ENCODE data around the gene ZNF365.

ZNF365 gene

GRCh38 chr10:62373995-62374861 is at the start of gene ZNF365:
Gene ZNF365, plus strand, starts transcription at chr10:62374369. Its CDS starts 1,825 bp downstream, at chr10:62376194.
- no peak within 1 kb of the TSS for H3K9ac ChIP-seq (ENCODE audit: low read length)
- no peak within 1 kb of the TSS for H3K4me3 ChIP-seq (ENCODE audit: low read length)
- H3K9me3 ChIP-seq (ENCODE audit: control insufficient read depth, low read length): no peaks in the 10 kb centered on the region
- H3K4me1 ChIP-seq (ENCODE audit: control insufficient read depth, insufficient read depth, low read length): peaks cover 9% of the 10 kb centered on the region
- no peaks in the 10 kb centered on the region for H3K36me3 ChIP-seq (ENCODE audit: control insufficient read depth, insufficient read depth, low read length)
- H3K27me3 ChIP-seq (ENCODE audit: control insufficient read depth, insufficient read depth, low read length): peaks cover 25% of the 10 kb centered on the region

GRCh38 chr10:62326176-62326575 is 48.0 kb upstream of the ZNF365 start:
- Histone ChIP-seq H3K4me1 (ENCODE audit: control insufficient read depth, insufficient read depth, low read length) (no peaks in the 10 kb centered on the region), H3K9ac (ENCODE audit: low read length) (no peak overlapping the region), H3K9me3 (ENCODE audit: control insufficient read depth, low read length) (no peaks in the 10 kb centered on the region), H3K36me3 (ENCODE audit: control insufficient read depth, insufficient read depth, low read length) (no peaks in the 10 kb centered on the region), H3K27me3 (ENCODE audit: control insufficient read depth, insufficient read depth, low read length) (no peaks in the 10 kb centered on the region), H3K4me3 (ENCODE audit: low read length) (no peak overlapping the region)

DNA sequence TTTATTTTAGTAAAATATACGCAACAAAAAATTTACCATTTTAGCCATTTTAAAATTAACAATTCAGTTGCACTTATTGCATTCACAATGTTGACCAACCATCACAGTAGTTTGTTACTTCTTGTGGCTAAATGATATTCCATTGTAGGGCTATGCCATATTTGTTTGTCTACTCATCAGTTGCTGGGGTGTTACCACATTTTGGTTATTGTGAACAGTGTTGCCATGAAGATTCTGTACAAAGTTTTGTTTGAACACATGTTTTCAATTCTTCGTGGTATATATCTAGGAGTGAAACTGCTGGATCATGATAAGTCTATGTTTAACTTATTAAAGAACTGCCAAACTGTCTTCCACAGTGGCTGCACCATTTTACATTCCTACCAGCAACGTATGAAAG is 46.3 kb upstream of the ZNF365 start:
- Histone ChIP-seq H3K4me3 (ENCODE audit: low read length) (no peak overlapping the region), H3K9me3 (ENCODE audit: control insufficient read depth, low read length) (no peaks in the 10 kb centered on the region), H3K27me3 (ENCODE audit: control insufficient read depth, insufficient read depth, low read length) (no peaks in the 10 kb centered on the region), H3K4me1 (ENCODE audit: control insufficient read depth, insufficient read depth, low read length) (no peaks in the 10 kb centered on the region), H3K9ac (ENCODE audit: low read length) (no peak overlapping the region), H3K36me3 (ENCODE audit: control insufficient read depth, insufficient read depth, low read length) (no peaks in the 10 kb centered on the region)

GRCh38 chr10:62330213-62330612 is 44.0 kb upstream of the ZNF365 start:
- no peak overlapping the region for H3K4me3 ChIP-seq (ENCODE audit: low read length)
- no peak overlapping the region for H3K9ac ChIP-seq (ENCODE audit: low read length)
- no peaks in the 10 kb centered on the region for H3K9me3 ChIP-seq (ENCODE audit: control insufficient read depth, low read length)
- no peaks in the 10 kb centered on the region for H3K27me3 ChIP-seq (ENCODE audit: control insufficient read depth, insufficient read depth, low read length)
- H3K36me3 ChIP-seq (ENCODE audit: control insufficient read depth, insufficient read depth, low read length): no peaks in the 10 kb centered on the region
- H3K4me1 ChIP-seq (ENCODE audit: control insufficient read depth, insufficient read depth, low read length): no peaks in the 10 kb centered on the region

GRCh38 chr10:62332406-62332805 is 41.8 kb upstream of the ZNF365 start:
- no peak overlapping the region for H3K4me3 ChIP-seq (ENCODE audit: low read length)
- H3K36me3 ChIP-seq (ENCODE audit: control insufficient read depth, insufficient read depth, low read length): no peaks in the 10 kb centered on the region
- H3K4me1 ChIP-seq (ENCODE audit: control insufficient read depth, insufficient read depth, low read length): no peaks in the 10 kb centered on the region
- H3K9ac ChIP-seq (ENCODE audit: low read length): no peak overlapping the region
- H3K9me3 ChIP-seq (ENCODE audit: control insufficient read depth, low read length): no peaks in the 10 kb centered on the region
- no peaks in the 10 kb centered on the region for H3K27me3 ChIP-seq (ENCODE audit: control insufficient read depth, insufficient read depth, low read length)

DNA sequence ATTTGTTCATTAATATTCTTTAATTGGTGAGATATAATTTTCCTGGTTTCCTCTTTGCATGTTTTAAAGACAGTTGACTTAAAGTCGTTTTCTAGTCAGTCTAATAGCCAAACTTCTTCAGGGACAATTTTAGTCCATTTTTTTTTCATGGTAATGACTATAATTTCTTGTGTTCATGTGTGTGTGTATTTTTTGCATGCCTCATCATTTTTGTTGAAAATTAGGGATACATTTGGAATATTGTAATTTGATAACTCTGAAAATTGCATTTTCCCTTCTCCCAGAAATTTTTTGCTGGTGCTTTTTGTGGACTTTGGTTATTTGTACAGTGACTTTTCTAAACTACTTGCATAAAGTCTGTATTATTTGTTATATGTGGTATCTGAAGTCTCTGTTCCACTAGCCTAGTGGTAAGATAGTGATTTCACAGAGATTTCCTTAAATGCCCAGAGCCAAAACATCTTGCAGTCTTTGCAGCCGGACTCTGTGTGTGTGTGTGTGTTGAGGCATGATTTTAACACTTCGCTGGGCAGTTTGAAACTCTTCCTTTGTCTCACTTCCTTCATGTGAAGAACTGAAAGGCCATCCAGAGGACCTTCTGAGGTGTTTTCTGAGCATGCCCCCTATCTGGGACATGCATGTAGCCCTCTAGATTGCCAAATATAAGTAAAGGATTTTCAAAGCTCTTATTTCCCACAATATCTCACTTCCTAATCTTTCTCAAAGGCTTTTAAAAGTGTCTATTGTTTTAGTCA is 40.9 kb upstream of the ZNF365 start:
- H3K4me3 ChIP-seq (ENCODE audit: low read length): no peak overlapping the region
- no peaks in the 10 kb centered on the region for H3K36me3 ChIP-seq (ENCODE audit: control insufficient read depth, insufficient read depth, low read length)
- H3K4me1 ChIP-seq (ENCODE audit: control insufficient read depth, insufficient read depth, low read length): no peaks in the 10 kb centered on the region
- H3K27me3 ChIP-seq (ENCODE audit: control insufficient read depth, insufficient read depth, low read length): no peaks in the 10 kb centered on the region
- H3K9ac ChIP-seq (ENCODE audit: low read length): no peak overlapping the region
- no peaks in the 10 kb centered on the region for H3K9me3 ChIP-seq (ENCODE audit: control insufficient read depth, low read length)

DNA sequence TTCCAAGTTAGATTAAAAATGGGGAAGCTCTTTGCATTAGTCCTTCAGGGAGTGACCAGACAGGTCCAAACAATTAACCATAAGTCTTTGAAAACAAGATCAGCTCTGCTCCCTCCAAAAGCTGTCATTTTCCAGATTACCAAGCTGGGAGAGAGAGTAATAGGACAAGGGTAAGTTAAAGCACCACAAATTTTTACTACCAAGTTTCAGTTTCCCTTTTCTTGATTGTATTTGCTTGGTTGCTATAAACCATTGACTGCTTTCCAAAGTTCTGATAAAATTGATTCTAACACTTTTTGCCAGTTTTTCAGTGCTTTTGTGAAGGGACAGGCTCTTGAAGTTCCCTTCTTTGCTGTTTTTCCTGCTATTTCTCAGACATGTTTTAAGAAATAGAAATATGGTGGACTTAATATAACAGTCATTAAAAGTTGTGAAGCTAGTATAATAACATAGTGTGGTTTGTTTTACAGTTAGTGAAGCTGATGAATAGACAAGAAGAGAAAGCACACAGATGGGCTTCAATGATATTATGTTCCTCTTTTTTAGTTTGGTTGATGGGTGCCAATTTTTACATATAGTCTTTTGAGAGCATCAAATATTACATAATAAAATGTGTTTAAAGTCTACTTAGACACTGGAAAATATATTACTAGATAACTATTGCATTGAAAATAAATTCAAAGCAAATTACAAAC is 40.0 kb upstream of the ZNF365 start:
- Histone ChIP-seq H3K36me3 (ENCODE audit: control insufficient read depth, insufficient read depth, low read length) (no peaks in the 10 kb centered on the region), H3K27me3 (ENCODE audit: control insufficient read depth, insufficient read depth, low read length) (no peaks in the 10 kb centered on the region)

DNA sequence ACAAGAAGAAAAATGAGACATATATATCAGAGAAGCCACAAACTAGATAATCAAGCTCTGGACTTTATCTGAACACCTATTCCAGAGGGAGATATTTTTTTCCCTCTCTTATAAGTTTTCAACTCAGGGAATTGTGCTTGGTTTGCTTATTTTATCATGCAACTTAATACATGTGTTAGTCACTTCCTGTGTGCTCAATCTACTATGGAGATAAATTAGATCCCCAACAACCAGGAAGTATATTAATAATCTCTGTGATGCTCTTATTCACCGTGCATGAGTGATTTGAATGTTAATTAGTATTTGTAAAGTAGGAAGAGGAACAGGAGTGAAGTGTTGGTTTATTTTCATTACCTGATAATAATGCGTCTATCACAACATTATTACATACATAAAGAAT is 38.8 kb upstream of the ZNF365 start:
- no peaks in the 10 kb centered on the region for H3K9me3 ChIP-seq (ENCODE audit: control insufficient read depth, low read length)
- no peak overlapping the region for H3K9ac ChIP-seq (ENCODE audit: low read length)
- H3K36me3 ChIP-seq (ENCODE audit: control insufficient read depth, insufficient read depth, low read length): no peaks in the 10 kb centered on the region
- no peaks in the 10 kb centered on the region for H3K27me3 ChIP-seq (ENCODE audit: control insufficient read depth, insufficient read depth, low read length)
- H3K4me3 ChIP-seq (ENCODE audit: low read length): no peak overlapping the region
- H3K4me1 ChIP-seq (ENCODE audit: control insufficient read depth, insufficient read depth, low read length): no peaks in the 10 kb centered on the region

More for the DNA sequence above, 40.0 kb upstream of the ZNF365 start:
- H3K4me3 ChIP-seq (ENCODE audit: low read length): no peak overlapping the region
- H3K4me1 ChIP-seq (ENCODE audit: control insufficient read depth, insufficient read depth, low read length): no peaks in the 10 kb centered on the region
- H3K9ac ChIP-seq (ENCODE audit: low read length): no peak overlapping the region
- no peaks in the 10 kb centered on the region for H3K9me3 ChIP-seq (ENCODE audit: control insufficient read depth, low read length)

DNA sequence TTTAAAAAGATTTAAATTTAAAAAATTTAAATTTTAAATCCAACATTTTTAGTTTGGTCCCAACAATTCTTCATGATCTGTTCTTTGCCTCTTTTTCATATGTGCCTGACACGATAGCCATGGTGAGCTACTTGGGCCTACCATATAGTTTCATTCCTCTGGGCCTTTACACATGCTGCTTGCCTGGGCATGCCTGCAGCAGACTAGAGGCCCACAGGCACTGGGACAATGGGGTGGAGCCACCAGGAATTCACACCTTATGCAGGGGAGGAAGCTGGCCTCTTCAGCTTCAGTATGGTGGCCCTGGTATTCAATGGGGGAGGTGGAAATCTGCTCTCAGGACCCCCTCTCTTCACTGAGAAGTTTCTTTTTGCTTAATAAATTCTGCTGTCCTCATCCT is 37.8 kb upstream of the ZNF365 start:
- no peak overlapping the region for H3K4me3 ChIP-seq (ENCODE audit: low read length)
- no peaks in the 10 kb centered on the region for H3K27me3 ChIP-seq (ENCODE audit: control insufficient read depth, insufficient read depth, low read length)
- H3K36me3 ChIP-seq (ENCODE audit: control insufficient read depth, insufficient read depth, low read length): no peaks in the 10 kb centered on the region
- no peaks in the 10 kb centered on the region for H3K9me3 ChIP-seq (ENCODE audit: control insufficient read depth, low read length)
- no peaks in the 10 kb centered on the region for H3K4me1 ChIP-seq (ENCODE audit: control insufficient read depth, insufficient read depth, low read length)
- H3K9ac ChIP-seq (ENCODE audit: low read length): no peak overlapping the region

DNA sequence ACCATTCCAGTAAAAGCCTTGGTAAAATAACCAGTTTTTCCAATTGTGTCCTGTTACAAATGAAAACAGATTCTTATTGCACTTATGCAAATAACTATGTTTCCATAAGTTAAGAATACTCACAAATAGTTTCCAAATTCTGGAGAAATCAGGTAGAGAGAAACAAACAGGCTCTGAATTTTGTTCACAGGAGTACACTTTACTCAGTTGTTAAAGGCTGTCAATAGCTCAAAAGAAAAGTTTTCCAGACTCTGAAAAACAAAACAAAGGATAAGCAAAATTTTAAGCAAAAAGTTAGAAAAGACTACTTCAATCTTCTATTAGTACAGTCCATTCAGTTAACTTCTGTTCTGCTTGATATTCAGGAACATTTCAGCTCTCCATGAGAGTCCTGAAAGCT is 32.8 kb upstream of the ZNF365 start:
- no peak overlapping the region for H3K4me3 ChIP-seq (ENCODE audit: low read length)
- no peaks in the 10 kb centered on the region for H3K36me3 ChIP-seq (ENCODE audit: control insufficient read depth, insufficient read depth, low read length)
- no peaks in the 10 kb centered on the region for H3K9me3 ChIP-seq (ENCODE audit: control insufficient read depth, low read length)
- no peak overlapping the region for H3K9ac ChIP-seq (ENCODE audit: low read length)
- no peaks in the 10 kb centered on the region for H3K4me1 ChIP-seq (ENCODE audit: control insufficient read depth, insufficient read depth, low read length)
- H3K27me3 ChIP-seq (ENCODE audit: control insufficient read depth, insufficient read depth, low read length): no peaks in the 10 kb centered on the region

DNA sequence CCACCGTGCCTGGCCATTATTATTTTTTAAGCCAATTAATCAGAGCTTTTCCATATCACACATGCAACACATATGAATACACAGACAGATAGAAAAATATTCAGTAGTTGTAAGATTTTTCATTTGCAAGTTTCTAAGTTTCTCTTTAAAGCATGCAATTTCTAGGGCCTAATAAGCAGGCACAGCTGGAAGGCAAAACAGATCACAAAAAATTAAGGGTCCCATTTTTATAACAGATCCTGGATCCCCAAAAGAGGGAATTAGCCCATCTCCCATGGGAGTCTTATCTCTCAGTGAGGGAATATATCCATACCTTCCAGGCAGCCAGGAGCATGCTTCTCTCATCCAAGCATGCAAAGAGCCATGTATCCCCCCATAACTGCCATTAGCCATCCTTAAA is 31.2 kb upstream of the ZNF365 start:
- Histone ChIP-seq H3K27me3 (ENCODE audit: control insufficient read depth, insufficient read depth, low read length) (no peaks in the 10 kb centered on the region), H3K4me1 (ENCODE audit: control insufficient read depth, insufficient read depth, low read length) (no peaks in the 10 kb centered on the region), H3K9me3 (ENCODE audit: control insufficient read depth, low read length) (no peaks in the 10 kb centered on the region), H3K4me3 (ENCODE audit: low read length) (no peak overlapping the region), H3K9ac (ENCODE audit: low read length) (no peak overlapping the region), H3K36me3 (ENCODE audit: control insufficient read depth, insufficient read depth, low read length) (no peaks in the 10 kb centered on the region)

DNA sequence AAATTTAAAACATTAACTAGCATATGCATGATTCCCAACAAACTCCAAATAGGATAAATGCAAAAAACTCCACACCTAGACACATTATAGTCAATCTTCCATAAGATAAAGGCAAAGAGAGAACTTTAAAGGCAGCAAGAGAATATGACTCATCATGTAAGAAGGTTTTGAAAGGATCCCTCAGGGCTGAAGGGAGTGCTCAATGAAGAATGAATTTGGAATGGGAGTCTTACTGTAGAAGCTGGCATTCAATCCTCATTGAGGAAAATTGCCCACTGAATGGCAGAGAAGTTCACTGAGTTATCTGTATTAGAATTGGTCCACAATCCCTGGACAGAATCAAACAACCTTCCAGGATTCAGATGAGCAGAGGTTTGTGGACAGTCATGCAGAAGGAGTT is 26.1 kb upstream of the ZNF365 start:
- no peak overlapping the region for H3K9ac ChIP-seq (ENCODE audit: low read length)
- H3K4me3 ChIP-seq (ENCODE audit: low read length): no peak overlapping the region
- no peaks in the 10 kb centered on the region for H3K27me3 ChIP-seq (ENCODE audit: control insufficient read depth, insufficient read depth, low read length)
- no peaks in the 10 kb centered on the region for H3K9me3 ChIP-seq (ENCODE audit: control insufficient read depth, low read length)
- no peaks in the 10 kb centered on the region for H3K4me1 ChIP-seq (ENCODE audit: control insufficient read depth, insufficient read depth, low read length)
- no peaks in the 10 kb centered on the region for H3K36me3 ChIP-seq (ENCODE audit: control insufficient read depth, insufficient read depth, low read length)

All from mucosa of stomach (tissue), 1 donor.